Trophoblast cell (in vitro differentiated cells and primary cell): Measurements from ENCODE around the gene INTS2.

Experiments used
- DNase-seq, 2 donors: peaks; one replicate each; pipeline ENCODE4 v3.0.0-alpha.2; 2016
- H2AFZ ChIP-seq: 2 replicates; pipeline ENCODE4 v1.6.1; 2013; ENCODE audit warnings: low read length, moderate library complexity, mild to moderate bottlenecking; ENCODE audit not compliant: insufficient read depth, poor library complexity
- H2AK5ac ChIP-seq: 2 replicates; pipeline ENCODE4 v1.6.1; 2013; ENCODE audit warnings: mild to moderate bottlenecking, low read length
- H2BK120ac ChIP-seq: 2 replicates; pipeline ENCODE4 v1.6.1; 2013; ENCODE audit warnings: low read length, mild to moderate bottlenecking, moderate library complexity; ENCODE audit not compliant: insufficient read depth, poor library complexity
- H2BK12ac ChIP-seq: 2 replicates; pipeline ENCODE4 v1.6.1; 2013; ENCODE audit warnings: mild to moderate bottlenecking, low read length, moderate library complexity
- H2BK5ac ChIP-seq: 2 replicates; pipeline ENCODE4 v1.6.1; 2013; ENCODE audit warnings: low read length, low read depth, moderate library complexity, mild to moderate bottlenecking; ENCODE audit not compliant: poor library complexity
- H3K14ac ChIP-seq: 2 replicates; pipeline ENCODE4 v1.6.1; 2013; ENCODE audit warnings: mild to moderate bottlenecking, low read length
- H3K18ac ChIP-seq: 2 replicates; pipeline ENCODE4 v1.6.1; 2013; ENCODE audit warnings: mild to moderate bottlenecking, low read length
- H3K23ac ChIP-seq: 2 replicates; pipeline ENCODE4 v1.6.1; 2013; ENCODE audit warnings: low read length
- H3K27ac ChIP-seq: 2 replicates; pipeline ENCODE4 v1.5.1; 2013; ENCODE audit warnings: low read depth, mild to moderate bottlenecking, inconsistent platforms, low read length, moderate library complexity
- H3K27me3 ChIP-seq: 2 replicates; pipeline ENCODE4 v1.6.1; 2013; ENCODE audit warnings: inconsistent platforms, mild to moderate bottlenecking, low read length, moderate library complexity; ENCODE audit not compliant: insufficient read depth
- H3K36me3 ChIP-seq, 2 experiments: 1 replicate in 1 of 2; 2 replicates in 1 of 2; pipeline ENCODE4 v1.6.1; 2013; ENCODE audit warnings: low read length in 2 of 2, mild to moderate bottlenecking in 2 of 2, moderate library complexity in 1 of 2; ENCODE audit not compliant: insufficient read depth in 2 of 2, control insufficient read depth in 1 of 2
- H3K4ac ChIP-seq: 2 replicates; pipeline ENCODE4 v1.6.1; 2013; ENCODE audit warnings: low read depth, mild to moderate bottlenecking, low read length, moderate library complexity
- H3K4me1 ChIP-seq, 2 experiments: 1 replicate in 1 of 2; 2 replicates in 1 of 2; pipeline ENCODE4 v1.6.1; 2013; ENCODE audit warnings: low read length in 2 of 2, mild to moderate bottlenecking in 2 of 2, moderate library complexity in 1 of 2; ENCODE audit not compliant: insufficient read depth in 2 of 2, control insufficient read depth in 1 of 2
- H3K4me2 ChIP-seq: 2 replicates; pipeline ENCODE4 v1.6.1; 2013; ENCODE audit warnings: inconsistent platforms, mild to moderate bottlenecking, low read length, moderate library complexity
- H3K4me3 ChIP-seq: 2 replicates; pipeline ENCODE4 v1.5.1; 2013; ENCODE audit warnings: mild to moderate bottlenecking, low read depth, low read length, inconsistent platforms
- H3K79me1 ChIP-seq: one replicate; pipeline ENCODE4 v1.6.1; 2013; ENCODE audit warnings: low read length
- H3K79me2 ChIP-seq: 2 replicates; pipeline ENCODE4 v1.6.1; 2013; ENCODE audit warnings: low read length, mild to moderate bottlenecking; ENCODE audit not compliant: control insufficient read depth, insufficient read depth, poor library complexity
- H3K9ac ChIP-seq: 2 replicates; pipeline ENCODE4 v1.6.1; 2013; ENCODE audit warnings: mild to moderate bottlenecking, low read length
- H3K9me3 ChIP-seq: 2 replicates; pipeline ENCODE4 v1.6.1; 2013; ENCODE audit warnings: low read depth, mild to moderate bottlenecking, control low read depth, inconsistent platforms, low read length; ENCODE audit not compliant: insufficient read depth
- H4K12ac ChIP-seq: 2 replicates; pipeline ENCODE4 v1.6.1; 2013; ENCODE audit warnings: low read depth, mild to moderate bottlenecking, low read length, moderate library complexity
- H4K8ac ChIP-seq: 2 replicates; pipeline ENCODE4 v1.6.1; 2013; ENCODE audit warnings: low read depth, mild to moderate bottlenecking, low read length, moderate library complexity
- H4K91ac ChIP-seq: one replicate; pipeline ENCODE4 v1.6.1; 2013; ENCODE audit warnings: low read depth, mild to moderate bottlenecking, low read length, moderate library complexity
- WGBS: extraction: QIAGEN DNeasy Blood & Tissue Kit; methylation state at CpG from one replicate; pipeline ENCODE4 v1.1.7; 2013; ENCODE audit warnings: missing lambda C conversion rate; ENCODE audit not compliant: insufficient read length, insufficient coverage; ENCODE audit errors: extremely low coverage; 5-methylcytosine and 5-hydroxymethylcytosine counted together

The INTS2 gene

GRCh38 chr17:61968757-61969156 lies 41.0 kb upstream of the INTS2 start:
- Histone ChIP-seq H2AFZ (no peak overlapping the region), H3K36me3 (peaks cover 38 to 45% of the 10 kb centered on the region in 2 experiments), H2AK5ac (no peak overlapping the region), H3K4me3 (no peak overlapping the region), H3K79me1 (no peaks in the 10 kb centered on the region), H4K12ac (no peak overlapping the region), H3K27me3 (no peaks in the 10 kb centered on the region), H2BK120ac (no peak overlapping the region), H3K9me3 (no peaks in the 10 kb centered on the region), H3K4me1 (no peaks in the 10 kb centered on the region), H3K4ac (no peak overlapping the region), H2BK5ac (no peak overlapping the region), H4K8ac (no peak overlapping the region), H3K18ac (no peak overlapping the region), H3K14ac (no peak overlapping the region), H4K91ac (no peak overlapping the region), H2BK12ac (no peak overlapping the region), H3K23ac (no peak overlapping the region), H3K9ac (no peak overlapping the region), H3K4me2 (no peak overlapping the region), H3K79me2 (no peaks in the 10 kb centered on the region), H3K27ac (no peak overlapping the region)
- no CpG with 5 or more reads among the region's 5 CpGs for WGBS
- DNase-seq, result no peak

- H4K12ac ChIP-seq, result no peak overlapping the region
- H2AFZ ChIP-seq, result no peak overlapping the region
- no peak overlapping the region for H3K4me3 ChIP-seq
- H2BK5ac ChIP-seq, result no peak overlapping the region
- H2BK12ac ChIP-seq, result no peak overlapping the region
- no peaks in the 10 kb centered on the region for H3K27me3 ChIP-seq
- no peak overlapping the region for H3K18ac ChIP-seq
- no peak overlapping the region for H2AK5ac ChIP-seq
- H3K4ac ChIP-seq, result no peak overlapping the region
- DNase-seq, result no peak
- no peaks in the 10 kb centered on the region for H3K4me1 ChIP-seq
- H3K4me2 ChIP-seq, result no peak overlapping the region
- H3K14ac ChIP-seq, result no peak overlapping the region
- no peak overlapping the region for H3K27ac ChIP-seq
- WGBS, result no CpG with 5 or more reads among the region's 2 CpGs
- H3K9me3 ChIP-seq, result no peaks in the 10 kb centered on the region
- H3K23ac ChIP-seq, result no peak overlapping the region
- H3K79me2 ChIP-seq, result no peaks in the 10 kb centered on the region
- H3K9ac ChIP-seq, result no peak overlapping the region
- no peak overlapping the region for H4K8ac ChIP-seq
- peaks cover 34 to 45% of the 10 kb centered on the region in 2 experiments for H3K36me3 ChIP-seq
- no peak overlapping the region for H4K91ac ChIP-seq
- no peak overlapping the region for H2BK120ac ChIP-seq
- H3K79me1 ChIP-seq, result no peaks in the 10 kb centered on the region
Observed at GRCh38 chr17:61967729-61968128, 39.9 kb upstream of the INTS2 start.

- H3K27me3 ChIP-seq, result no peaks in the 10 kb centered on the region
- no peak overlapping the region for H4K91ac ChIP-seq
- no peaks in the 10 kb centered on the region for H3K79me2 ChIP-seq
- no peak overlapping the region for H3K4me3 ChIP-seq
- peaks cover 34 to 46% of the 10 kb centered on the region in 2 experiments for H3K36me3 ChIP-seq
- no peak overlapping the region for H3K4me2 ChIP-seq
- no CpG with 5 or more reads among the region's 1 CpG for WGBS
- no peak overlapping the region for H4K12ac ChIP-seq
- H2BK5ac ChIP-seq, result no peak overlapping the region
- H2BK120ac ChIP-seq, result no peak overlapping the region
- H3K23ac ChIP-seq, result no peak overlapping the region
- no peak overlapping the region for H2AFZ ChIP-seq
- H3K18ac ChIP-seq, result no peak overlapping the region
- H4K8ac ChIP-seq, result no peak overlapping the region
- no peak overlapping the region for H3K4ac ChIP-seq
- DNase-seq, result no peak
- H2BK12ac ChIP-seq, result no peak overlapping the region
- no peaks in the 10 kb centered on the region for H3K79me1 ChIP-seq
- no peak overlapping the region for H3K27ac ChIP-seq
- no peak overlapping the region for H3K9ac ChIP-seq
- no peaks in the 10 kb centered on the region for H3K9me3 ChIP-seq
- no peaks in the 10 kb centered on the region for H3K4me1 ChIP-seq
- H2AK5ac ChIP-seq, result no peak overlapping the region
- no peak overlapping the region for H3K14ac ChIP-seq
Observed at GRCh38 chr17:61966191-61966590, 38.4 kb upstream of the INTS2 start.

- Histone ChIP-seq H3K4ac (no peak overlapping the region), H4K12ac (no peak overlapping the region), H2AK5ac (no peak overlapping the region), H3K4me3 (no peak overlapping the region), H3K9ac (no peak overlapping the region), H2BK12ac (no peak overlapping the region), H3K36me3 (peaks cover 38 to 40% of the 10 kb centered on the region in 2 experiments), H2BK120ac (no peak overlapping the region), H2BK5ac (no peak overlapping the region), H3K79me1 (no peaks in the 10 kb centered on the region), H3K79me2 (no peaks in the 10 kb centered on the region), H3K4me1 (no peaks in the 10 kb centered on the region), H4K91ac (no peak overlapping the region), H4K8ac (no peak overlapping the region), H2AFZ (no peak overlapping the region), H3K4me2 (no peak overlapping the region), H3K14ac (no peak overlapping the region), H3K9me3 (no peaks in the 10 kb centered on the region), H3K27me3 (no peaks in the 10 kb centered on the region), H3K23ac (no peak overlapping the region), H3K27ac (no peak overlapping the region), H3K18ac (no peak overlapping the region)
- no peak for DNase-seq
- no CpG with 5 or more reads among the region's 4 CpGs for WGBS
Observed at GRCh38 chr17:61955619-61956018, 27.8 kb upstream of the INTS2 start.
